HG02938 (cell line): Measurements from ENCODE around the gene ZNF771.
"Not testable (repeated sequence)": the region's sequence is repeated elsewhere in the genome, so short reads cannot be mapped to it uniquely, and the experiment has no call there.

Source experiments
- ATAC-seq: cut with Tn5 transposase; IDR thresholded peaks from one replicate; pipeline ENCODE4 v1.9.1; 2021; ENCODE audit warnings: mild to moderate bottlenecking, moderate library complexity; ENCODE audit not compliant: unreplicated experiment

The ZNF771 gene

DNA sequence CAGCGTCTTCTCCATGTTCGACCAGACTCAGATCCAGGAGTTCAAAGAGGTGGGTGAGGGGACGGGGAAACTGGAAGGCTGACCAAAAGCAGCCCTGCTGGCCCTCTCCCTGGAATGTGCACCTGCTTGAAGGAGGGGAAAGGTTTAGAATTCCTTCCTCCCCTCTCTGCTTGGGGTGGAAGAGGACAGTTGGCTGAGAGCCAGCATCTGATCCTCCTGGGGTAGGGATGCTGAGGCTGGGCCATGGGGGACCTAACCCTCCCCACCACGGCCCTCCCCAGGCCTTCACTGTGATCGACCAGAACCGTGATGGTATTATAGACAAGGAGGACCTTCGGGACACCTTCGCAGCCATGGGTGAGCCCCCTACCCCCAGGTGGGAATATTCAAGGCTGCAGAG, 31.5 kb upstream of the ZNF771 start:
- no peak for ATAC-seq

- ATAC-seq, result no peak
Measured at GRCh38 chr16:30376461-30376902, 30.9 kb upstream of the ZNF771 start.

GRCh38 chr16:30377050-30377811, 30.2 kb upstream of the ZNF771 start:
- ATAC-seq, result no peak

GRCh38 chr16:30377812-30378235, 29.6 kb upstream of the ZNF771 start:
- ATAC-seq, result peak; percentile 37

GRCh38 chr16:30378236-30379157, 28.9 kb upstream of the ZNF771 start:
- peak; percentile 64 for ATAC-seq

DNA sequence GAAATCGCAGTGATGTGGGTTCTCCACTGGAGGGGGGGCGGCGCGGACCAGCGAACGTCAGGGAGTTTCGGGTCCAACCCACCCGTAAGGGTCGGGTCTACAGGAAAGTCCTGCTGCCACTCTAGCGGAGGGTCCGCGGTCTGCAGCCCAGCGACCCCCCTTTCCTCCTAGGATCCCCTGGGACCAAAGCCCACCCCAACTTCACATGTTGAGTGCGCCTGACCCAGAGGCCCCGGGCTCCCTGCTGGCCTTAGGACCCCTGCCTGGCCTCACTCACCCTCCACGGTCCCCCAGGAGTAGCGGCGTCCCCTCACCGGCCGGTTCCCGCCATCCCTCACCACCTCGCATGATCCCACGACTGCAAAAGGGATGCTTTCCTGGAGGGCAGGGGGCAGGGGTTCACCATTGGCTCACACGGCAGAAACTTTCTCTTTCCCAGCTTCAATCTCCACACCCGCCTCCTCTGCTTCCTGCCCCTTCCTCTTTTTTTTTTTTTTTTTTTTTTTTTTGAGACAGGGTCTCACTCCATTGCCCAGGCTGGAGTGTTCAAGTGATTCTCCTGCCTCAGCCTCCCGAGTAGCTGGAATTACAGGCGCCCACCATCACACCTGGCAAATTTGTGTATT, 28.1 kb upstream of the ZNF771 start:
- ATAC-seq, result no peak

- ATAC-seq, result no peak
Measured at GRCh38 chr16:30380072-30380802, 27.2 kb upstream of the ZNF771 start.

DNA sequence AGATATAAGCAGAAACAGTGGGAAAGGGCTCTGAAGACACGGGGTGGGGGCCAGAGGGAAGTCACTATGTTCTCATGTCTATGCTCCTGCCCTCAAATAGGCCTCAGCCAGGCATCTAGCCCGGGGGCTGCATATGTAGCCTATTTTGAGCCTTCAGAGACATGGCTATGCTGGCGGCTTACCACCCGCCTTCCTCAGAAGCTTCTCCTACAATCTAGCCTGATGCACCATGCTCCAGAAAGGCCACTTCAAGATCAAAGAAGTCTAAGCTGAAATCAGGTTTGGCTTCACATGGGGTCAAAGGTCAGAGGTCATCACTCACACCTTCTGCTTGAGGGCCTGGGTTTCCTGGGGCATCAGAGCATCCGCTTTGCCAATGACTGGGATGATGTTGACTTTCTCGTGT, 26.6 kb upstream of the ZNF771 start:
- no peak for ATAC-seq

DNA sequence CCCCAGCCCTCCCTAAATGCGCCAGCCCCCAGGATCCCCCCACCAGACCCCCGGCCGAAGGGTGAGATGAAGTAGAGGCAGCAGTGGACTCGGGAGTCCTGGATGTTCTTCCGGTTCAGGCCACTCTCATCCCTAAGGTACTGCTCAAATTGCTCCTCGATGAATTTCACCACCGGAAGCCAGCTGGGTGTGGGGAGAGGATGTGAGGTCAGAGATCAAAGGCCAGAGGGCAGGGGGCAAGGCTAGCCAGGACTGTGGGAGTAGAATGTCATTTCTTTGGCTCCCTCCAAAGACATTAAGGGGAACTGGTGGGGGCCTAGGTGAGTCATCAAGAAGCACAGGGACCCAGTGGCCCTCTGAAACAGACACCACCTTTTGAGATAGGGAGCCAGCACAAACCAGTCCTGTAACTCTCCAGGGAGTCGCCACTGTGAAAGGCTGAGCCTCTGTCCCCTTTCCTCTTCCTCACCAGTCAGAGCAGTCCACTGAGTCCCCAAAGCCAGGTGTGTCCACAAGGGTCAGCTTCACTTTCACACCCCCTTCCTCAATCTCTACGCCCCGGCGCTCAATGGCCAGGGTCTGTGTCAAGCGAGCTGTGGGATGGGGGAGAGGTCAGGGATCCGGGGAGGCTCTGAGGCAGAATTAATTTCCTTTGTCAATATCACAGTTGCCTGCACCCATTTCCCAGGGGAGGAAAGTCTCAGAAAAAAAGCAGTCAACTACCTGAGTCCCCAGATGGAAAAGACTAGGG, 25.9 kb upstream of the ZNF771 start:
- no peak for ATAC-seq

GRCh38 chr16:30382111-30382881, 25.1 kb upstream of the ZNF771 start, which contains the start of gene SEPTIN1:
Gene SEPTIN1, minus strand, starts transcription at chr16:30382561. Its CDS starts 19 bp downstream, at chr16:30382542.
- peak; percentile 34 for ATAC-seq

DNA sequence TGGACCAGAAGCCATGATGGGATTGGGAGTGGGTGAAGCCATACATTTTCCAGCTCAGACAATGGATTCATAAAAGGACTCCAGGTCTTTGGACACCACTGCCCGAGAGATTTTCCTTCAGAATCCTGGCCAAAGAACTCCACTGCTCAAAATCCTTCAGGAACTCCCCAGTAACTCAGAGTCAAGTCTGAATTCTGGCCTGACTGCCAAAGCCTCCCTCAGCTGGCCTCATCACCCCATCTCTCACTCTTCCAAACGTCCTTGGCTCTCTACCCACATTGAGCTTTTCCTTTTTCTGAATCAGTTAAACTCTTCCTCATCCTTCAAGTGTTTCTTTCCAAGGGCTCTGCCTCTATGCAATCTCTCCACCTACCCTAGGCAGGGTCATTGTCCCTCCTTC, 23.9 kb upstream of the ZNF771 start:
- no peak for ATAC-seq

- no peak for ATAC-seq
Measured at GRCh38 chr16:30394592-30395154, 12.7 kb upstream of the ZNF771 start.

DNA sequence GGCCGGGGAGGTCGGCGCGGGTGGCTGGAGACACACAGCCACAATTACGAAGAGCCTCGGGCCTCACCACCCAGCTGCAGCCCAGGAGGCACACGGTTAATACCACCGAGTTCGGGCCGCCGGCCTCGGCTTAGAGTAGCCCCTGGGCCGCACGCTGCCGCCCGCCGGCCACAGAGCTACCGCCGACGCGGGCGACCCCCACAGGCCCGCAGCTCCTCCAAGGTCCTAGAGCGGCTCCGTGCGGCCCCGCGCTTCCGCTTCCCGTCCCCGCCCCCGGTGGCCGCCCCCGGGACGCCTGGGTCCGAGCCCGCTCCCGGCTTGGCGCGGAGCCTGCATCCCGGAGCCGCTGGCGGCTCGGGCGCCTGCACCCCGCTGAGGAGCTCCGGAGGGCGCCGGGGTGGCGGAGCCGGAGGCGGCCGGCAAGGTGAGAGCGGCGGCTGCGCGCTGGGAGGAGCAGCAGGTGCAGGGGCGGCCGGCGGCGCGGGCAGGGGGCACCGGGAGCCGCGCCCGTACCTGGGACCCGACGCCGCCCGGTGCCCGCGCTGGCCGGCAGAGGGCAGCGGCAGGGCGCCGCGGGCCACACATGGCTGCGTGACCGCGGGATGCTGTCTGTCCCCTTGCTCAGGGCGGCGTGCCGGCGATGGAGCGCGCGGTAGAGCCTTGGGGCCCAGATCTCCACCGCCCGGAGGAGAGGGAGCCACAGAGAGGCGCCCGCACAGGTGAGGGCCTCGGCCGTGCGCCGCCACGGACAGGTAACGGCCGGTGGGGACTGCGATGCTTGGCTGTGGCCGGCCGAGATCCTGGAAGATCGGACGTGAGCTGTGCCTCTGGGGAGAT, 12.0 kb upstream of the ZNF771 start, which contains the start of gene ZNF48:
Gene ZNF48 (plus strand): TSS at position 266 of the 837 bp plus-strand sequence. CDS start 375 bp downstream, at position 641.
- ATAC-seq, result no peak

GRCh38 chr16:30395992-30396585, 11.3 kb upstream of the ZNF771 start:
- no peak for ATAC-seq

DNA sequence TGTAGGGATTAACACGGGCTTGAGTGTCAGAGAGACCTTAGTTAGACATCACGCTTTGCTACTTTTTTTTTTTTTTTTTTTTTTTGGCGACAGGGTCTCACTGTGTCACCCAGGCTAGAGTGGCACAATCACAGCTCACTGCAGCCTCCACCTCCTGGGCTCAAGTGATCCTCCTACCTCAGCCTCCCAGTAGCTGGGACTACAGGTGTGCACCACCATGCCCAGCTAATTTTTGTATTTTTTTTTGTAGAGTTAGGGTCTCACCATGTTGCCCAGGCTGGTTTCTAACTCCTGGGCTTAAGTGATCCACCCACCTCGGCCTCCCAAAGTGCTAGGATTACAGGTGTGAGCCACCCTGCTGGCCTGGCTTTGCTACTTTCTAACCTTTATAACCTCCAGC, 10.8 kb upstream of the ZNF771 start:
- not testable (repeated sequence) for ATAC-seq

- ATAC-seq, result no peak
Measured at GRCh38 chr16:30397056-30397455, 10.3 kb upstream of the ZNF771 start.
